Stomach (tissue), 9 donors: ENCODE results near the gene QRFP. TPM values are rescaled to one million over a fixed set of nuclear protein-coding genes. Genes with fewer than 3 reads are reported as not detected.

Source experiments
- DNase-seq, 2 donors: peaks; one replicate each; pipeline versions ENCODE4 v3.0.0 to v3.0.0-alpha.2; 2013 to 2019
- H3K27ac ChIP-seq, 5 donors: fragments of 200-600 bp in 4 of 5; sonication (generic) in 4 of 5; one replicate each; pipeline ENCODE4 v1.5.1; 2013 to 2019; ENCODE audit warnings: mild to moderate bottlenecking in 1 of 5, moderate library complexity in 1 of 5
- H3K27me3 ChIP-seq, 3 donors: fragments of 200-600 bp; sonication (generic); one replicate each; pipeline ENCODE4 v1.5.1; 2017 to 2019; ENCODE audit warnings: mixed run types in 1 of 3
- H3K36me3 ChIP-seq, 4 donors: fragments of 200-600 bp; sonication (generic); 1 replicate in 3 of 4; 2 replicates in 1 of 4; pipeline ENCODE4 v1.5.1; 2016 to 2019
- H3K4me1 ChIP-seq, 4 donors: fragments of 200-600 bp; sonication (generic); one replicate each; pipeline ENCODE4 v1.5.1; 2016 to 2019
- H3K4me3 ChIP-seq, 4 donors: fragments of 200-600 bp; sonication (generic) in 3 of 4; one replicate each; pipeline ENCODE4 v1.5.1; 2016 to 2019; ENCODE audit warnings: mild to moderate bottlenecking in 1 of 4
- H3K9me3 ChIP-seq, 4 donors: fragments of 200-600 bp; sonication (generic); one replicate each; pipeline ENCODE4 v1.5.1; 2016 to 2019
- CTCF ChIP-seq, 7 experiments: fragments of 450-650 bp in 4 of 7; fragments of 200-600 bp in 3 of 7; sonication (generic) in 3 of 7; IDR thresholded peaks; one replicate each; pipeline ENCODE4 v1.5.1; 2016 to 2019; ENCODE audit warnings: antibody characterized with exemption in 7 of 7, control low read depth in 2 of 7, mild to moderate bottlenecking in 1 of 7
- EP300 ChIP-seq: sonication (generic); formaldehyde crosslinking; IDR thresholded peaks from one replicate; pipeline ENCODE4 v1.6.1; 2017; ENCODE audit warnings: antibody characterized with exemption
- POLR2A ChIP-seq, 4 donors: fragments of 450-650 bp; IDR thresholded peaks; one replicate each; pipeline ENCODE4 v1.6.1; 2016; ENCODE audit warnings: antibody characterized with exemption in 4 of 4, control low read depth in 2 of 4, mild to moderate bottlenecking in 1 of 4, moderate library complexity in 1 of 4
- POLR2AphosphoS5 ChIP-seq, 3 donors: sonication (generic); formaldehyde crosslinking; IDR thresholded peaks; one replicate each; pipeline ENCODE4 v1.6.1; 2016; ENCODE audit warnings: antibody characterized with exemption in 3 of 3
- WGBS, 5 donors: extraction: QIAGEN DNeasy Blood & Tissue Kit in 3 of 5; methylation state at CpG; one replicate each; pipeline versions ENCODE4 v1.1.5 to v1.1.7; 2013 to 2018; 5-methylcytosine and 5-hydroxymethylcytosine counted together
- intact Hi-C: fragments of 100-400 bp; cut with DNase I; formaldehyde crosslinking; loops from one replicate; pipeline ENCODE4 v1.15.1; 2023; ENCODE audit warnings: low total_unique reads
- polyA plus RNA-seq, 3 donors: library from polyadenylated mRNA; stranded (reverse); fragments of 200-250 nt; gene quantifications; one replicate each; pipeline ENCODE4 v1.2.3, GENCODE V29; 2013
- total RNA-seq, 5 donors: library from RNA; depleted of rRNA; stranded (reverse); fragments of >200 nt; gene quantifications; one replicate each; pipeline versions ENCODE4 v1.1.0 to v1.2.3, GENCODE V29; 2014 to 2016
- donor health status: healthy with polysubstance abuse.
- donor health status: Bipolar disorder and iron deficiency.
- donor health status: healthy.

QRFP gene
- total and polyA plus RNA-seq, 8 donors: not detected

- Histone ChIP-seq H3K27ac (no peak overlapping the region), H3K36me3 (no peaks in the 10 kb centered on the region), H3K9me3 (no peaks in the 10 kb centered on the region), H3K4me3 (no peak overlapping the region), H3K4me1 (peaks cover 0 to 5% (median 0%) of the 10 kb centered on the region in 4 donors), H3K27me3 (peaks cover 0 to 85% (median 14%) of the 10 kb centered on the region in 3 donors)
- TF ChIP-seq POLR2A (IDR thresholded peaks at IDR 0.05) (no peak), EP300 (no peak)
- intact Hi-C loops: no loop called here
- WGBS, 5 donors: 61 to 71% (median 65%) methylated on average over 12 to 14 of the region's 14 CpGs
- DNase-seq: no peak
Observed at GRCh38 chr9:130920762-130921299, 24.2 kb upstream of the QRFP start.

DNA sequence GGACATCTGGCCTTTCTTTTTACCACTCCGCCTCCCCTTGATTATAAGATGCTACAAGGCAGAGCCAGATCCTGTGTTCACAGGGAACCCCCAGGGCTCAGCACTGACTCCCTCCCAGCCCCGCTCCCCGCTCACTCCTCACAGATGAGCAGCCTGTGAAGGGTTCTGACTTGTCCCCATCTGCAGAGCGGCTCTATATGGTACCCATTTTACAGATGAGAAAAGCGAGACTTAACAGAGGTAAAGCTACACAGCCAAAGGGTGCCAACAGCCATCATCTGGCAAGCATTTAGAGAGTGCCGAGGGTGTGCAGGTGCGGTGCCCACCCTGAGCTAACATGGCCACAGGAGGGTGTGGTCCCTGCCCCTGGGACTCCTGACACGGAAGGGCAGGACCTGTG, 23.6 kb upstream of the QRFP start:
- no peak for TF ChIP-seq CTCF (IDR thresholded peaks at IDR 0.05)
- TF ChIP-seq POLR2A (IDR thresholded peaks at IDR 0.05): no peak
- TF ChIP-seq POLR2AphosphoS5 (IDR thresholded peaks at IDR 0.05): no peak
- TF ChIP-seq EP300: no peak
- intact Hi-C loops: no loop called here
- DNase-seq: no peak

DNA sequence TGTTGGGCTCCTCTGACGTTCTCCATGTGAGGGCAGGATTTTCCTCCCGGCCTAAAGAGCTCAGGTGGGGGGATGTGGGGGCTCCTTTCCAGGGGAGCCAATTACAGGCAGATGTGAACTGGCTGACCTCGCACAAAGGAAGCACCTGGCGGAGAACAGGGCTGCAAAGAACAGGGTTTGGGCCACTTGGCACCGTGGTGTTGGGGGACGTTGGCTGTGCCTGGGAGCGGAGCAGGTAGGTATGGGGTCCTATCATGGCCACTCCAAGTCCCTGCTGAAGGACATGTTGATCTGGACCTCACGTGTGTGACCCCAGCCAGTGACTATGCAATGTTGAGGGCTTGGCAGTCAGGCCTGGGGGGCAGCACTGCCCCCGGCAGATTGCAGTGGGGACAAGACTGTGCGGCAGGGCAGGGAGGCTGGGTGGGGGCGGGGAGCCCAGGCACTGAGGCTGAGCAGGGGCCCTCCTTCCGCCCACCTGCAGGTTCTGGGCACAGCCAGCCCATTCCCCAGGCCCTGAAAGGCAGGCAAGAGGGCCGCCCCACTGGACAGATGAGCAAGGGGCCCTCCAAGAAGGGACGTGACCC, 23.0 kb upstream of the QRFP start:
- peaks cover 0 to 5% (median 0%) of the 10 kb centered on the region in 4 donors for H3K4me1 ChIP-seq
- no peaks in the 10 kb centered on the region for H3K36me3 ChIP-seq
- no peak overlapping the region for H3K27ac ChIP-seq
- H3K4me3 ChIP-seq: no peak overlapping the region
- no peak for DNase-seq
- TF ChIP-seq POLR2A (IDR thresholded peaks at IDR 0.05) (no peak), EP300 (no peak), POLR2AphosphoS5 (IDR thresholded peaks at IDR 0.05) (no peak), CTCF (IDR thresholded peaks at IDR 0.05) (no peak)
- no peaks in the 10 kb centered on the region for H3K9me3 ChIP-seq
- peaks cover 0 to 81% (median 13%) of the 10 kb centered on the region in 3 donors for H3K27me3 ChIP-seq
- intact Hi-C loops: no loop called here
- 72 to 78% (median 77%) methylated on average over 8 to 14 of the region's 14 CpGs for WGBS, 5 donors

More for the DNA sequence above, 23.6 kb upstream of the QRFP start:
- H3K27ac ChIP-seq: no peak overlapping the region
- no peaks in the 10 kb centered on the region for H3K9me3 ChIP-seq
- WGBS, 5 donors: 83 to 90% (median 89%) methylated on average over 8 of the region's 8 CpGs
- no peak overlapping the region for H3K4me3 ChIP-seq
- peaks cover 0 to 5% (median 0%) of the 10 kb centered on the region in 4 donors for H3K4me1 ChIP-seq
- peaks cover 0 to 81% (median 14%) of the 10 kb centered on the region in 3 donors for H3K27me3 ChIP-seq
- H3K36me3 ChIP-seq: no peaks in the 10 kb centered on the region

DNA sequence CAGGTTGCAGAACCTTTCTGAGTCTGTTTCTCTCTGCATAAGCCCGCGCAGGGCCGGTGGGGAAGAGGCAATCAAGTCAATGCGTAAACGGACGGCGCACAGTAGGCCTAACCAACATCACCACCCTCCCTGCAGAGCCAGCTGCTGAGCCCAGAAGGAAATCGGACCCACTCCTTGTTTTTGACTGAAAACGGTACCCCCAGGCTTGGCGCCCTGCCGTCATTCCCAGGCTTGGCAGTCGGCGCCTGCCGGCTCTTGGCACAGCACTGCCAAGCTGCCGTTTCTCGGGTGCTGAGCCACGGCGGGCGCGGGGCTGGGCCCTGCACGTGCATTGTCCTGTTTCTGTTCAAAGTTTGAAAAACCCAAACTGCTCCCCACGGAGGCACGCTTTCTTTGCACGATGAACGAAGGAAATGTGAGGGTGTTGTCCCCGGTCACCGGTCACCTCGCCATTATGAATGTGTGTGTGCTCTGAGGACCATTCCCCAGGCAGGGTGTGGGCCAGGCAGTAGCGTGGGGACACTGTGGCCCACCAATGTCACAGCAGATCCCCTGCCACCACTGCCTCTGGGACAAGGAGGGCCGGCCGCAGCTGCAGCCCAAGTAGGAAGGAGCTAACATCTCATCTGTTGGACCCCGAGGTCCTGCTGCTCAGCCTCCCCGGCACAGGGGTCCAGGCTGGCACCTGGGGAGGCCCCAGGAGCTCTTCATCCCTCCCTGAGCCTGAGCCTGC, 22.4 kb upstream of the QRFP start:
- H3K36me3 ChIP-seq: no peaks in the 10 kb centered on the region
- H3K9me3 ChIP-seq: no peaks in the 10 kb centered on the region
- WGBS, 5 donors: 57 to 73% (median 68%) methylated on average over 27 to 33 of the region's 33 CpGs
- peaks cover 0 to 81% (median 7%) of the 10 kb centered on the region in 3 donors for H3K27me3 ChIP-seq
- intact Hi-C loops: no loop called here
- TF ChIP-seq CTCF (IDR thresholded peaks at IDR 0.05) (no peak), EP300 (no peak), POLR2AphosphoS5 (IDR thresholded peaks at IDR 0.05) (no peak), POLR2A (IDR thresholded peaks at IDR 0.05) (no peak)
- H3K4me1 ChIP-seq: peaks cover 0 to 5% (median 0%) of the 10 kb centered on the region in 4 donors
- no peak overlapping the region for H3K4me3 ChIP-seq
- no peak for DNase-seq
- H3K27ac ChIP-seq: no peak overlapping the region
